HG03097 (cell line): ENCODE measurements around the gene FAAP20.
A peak's percentile ranks its signal among the peaks of the same experiment; 100 is the strongest.

Source experiments
- ATAC-seq: cut with Tn5 transposase; IDR thresholded peaks from one replicate; pipeline ENCODE4 v1.9.1; 2021; ENCODE audit not compliant: unreplicated experiment, low FRiP score

FAAP20 gene

GRCh38 chr1:2197707-2198165, 3.2 kb upstream of the FAAP20 start:
- ATAC-seq: no peak

GRCh38 chr1:2196901-2197638, 2.5 kb upstream of the FAAP20 start:
- no peak for ATAC-seq

GRCh38 chr1:2195785-2196184, 1.2 kb upstream of the FAAP20 start:
- ATAC-seq: no peak

GRCh38 chr1:2194898-2195673, 514 bp upstream of the FAAP20 start:
- ATAC-seq: peak; percentile 53

GRCh38 chr1:2193514-2194281, 874 bp downstream of the FAAP20 start:
- ATAC-seq: no peak

- ATAC-seq: no peak
Measured at GRCh38 chr1:2192031-2192995, 2.3 kb downstream of the FAAP20 start.

- ATAC-seq: no peak
Measured at GRCh38 chr1:2190491-2190976, 4.0 kb downstream of the FAAP20 start.

GRCh38 chr1:2189459-2190425, 4.8 kb downstream of the FAAP20 start:
- no peak for ATAC-seq

GRCh38 chr1:2188336-2188735, 6.2 kb downstream of the FAAP20 start:
- ATAC-seq: no peak

GRCh38 chr1:2187619-2188018, 7.0 kb downstream of the FAAP20 start:
- no peak for ATAC-seq

- no peak for ATAC-seq
Measured at GRCh38 chr1:2186901-2187300, 7.7 kb downstream of the FAAP20 start.

GRCh38 chr1:2185880-2186855, 8.4 kb downstream of the FAAP20 start:
- ATAC-seq: no peak

GRCh38 chr1:2184934-2185333, 9.6 kb downstream of the FAAP20 start:
- ATAC-seq: no peak

- ATAC-seq: no peak
Measured at GRCh38 chr1:2184531-2184930, 10.0 kb downstream of the FAAP20 start.

GRCh38 chr1:2183937-2184334, 10.6 kb downstream of the FAAP20 start:
- no peak for ATAC-seq

GRCh38 chr1:2182376-2182775, 12.2 kb downstream of the FAAP20 start:
- ATAC-seq: no peak

- no peak for ATAC-seq
Measured at GRCh38 chr1:2181752-2182151, 12.8 kb downstream of the FAAP20 start.

- no peak for ATAC-seq
Measured at GRCh38 chr1:2181271-2181670, 13.3 kb downstream of the FAAP20 start.
